HepG2 (cell line): ENCODE results near the gene ANKUB1. TPM values are rescaled to one million over a fixed set of nuclear protein-coding genes. Genes with fewer than 3 reads are reported as not detected.

Source experiments
- EZH2 ChIP-seq: conservative IDR thresholded peaks from 2 replicates; pipeline ENCODE4 v1.6.1; 2012; ENCODE audit warnings: mild to moderate bottlenecking, low read depth, low read length, moderate library complexity
- JUN ChIP-seq: sonication (generic); formaldehyde crosslinking; IDR thresholded peaks from 2 replicates; pipeline ENCODE4 v1.4.0; 2020; ENCODE audit warnings: mild to moderate bottlenecking, missing genetic modification reagents
- MXD1 ChIP-seq: sonication (generic); formaldehyde crosslinking; IDR thresholded peaks from 2 replicates; pipeline ENCODE4 v1.4.0; 2020; ENCODE audit warnings: mild to moderate bottlenecking, missing genetic modification reagents
- MXI1 ChIP-seq: IDR thresholded peaks from 3 replicates; pipeline ENCODE4 v1.6.1; 2012; ENCODE audit warnings: low read depth, low read length, inconsistent platforms, borderline replicate concordance
- NAIF1 ChIP-seq: sonication (generic); formaldehyde crosslinking; IDR thresholded peaks from 2 replicates; pipeline ENCODE4 v1.5.0; 2020; ENCODE audit warnings: mild to moderate bottlenecking, missing genetic modification reagents, borderline replicate concordance
- NFE2 ChIP-seq: sonication (generic); formaldehyde crosslinking; IDR thresholded peaks from 2 replicates; pipeline ENCODE4 v1.4.0; 2020; ENCODE audit warnings: missing genetic modification reagents
- NR2F6 ChIP-seq, 2 experiments: IDR thresholded peaks; 2 replicates each; pipeline ENCODE4 v1.6.1; 2016; ENCODE audit warnings: antibody characterized with exemption in 1 of 2, mild to moderate bottlenecking in 1 of 2
- REXO4 ChIP-seq: sonication (generic); formaldehyde crosslinking; IDR thresholded peaks from 2 replicates; pipeline ENCODE4 v1.8.0; 2022; ENCODE audit warnings: missing genetic modification reagents, mild to moderate bottlenecking, borderline replicate concordance
- SETDB1 ChIP-seq: sonication (generic); formaldehyde crosslinking; IDR thresholded peaks from 2 replicates; pipeline ENCODE4 v1.5.1; 2020; ENCODE audit warnings: missing genetic modification reagents, mild to moderate bottlenecking, borderline replicate concordance
- SP2 ChIP-seq: sonication (generic); formaldehyde crosslinking; IDR thresholded peaks from 2 replicates; pipeline ENCODE4 v1.5.1; 2020; ENCODE audit warnings: mild to moderate bottlenecking, missing genetic modification reagents
- TGIF2 ChIP-seq: IDR thresholded peaks from 2 replicates; pipeline ENCODE4 v1.6.1; 2016; ENCODE audit warnings: control low read depth, missing compliant biosample characterization
- ZBTB20 ChIP-seq: sonication (generic); formaldehyde crosslinking; IDR thresholded peaks from 2 replicates; pipeline ENCODE4 v1.8.1; 2023; ENCODE audit warnings: missing genetic modification reagents, low read depth, mild to moderate bottlenecking, borderline replicate concordance
- ZBTB34 ChIP-seq: sonication (generic); formaldehyde crosslinking; IDR thresholded peaks from 2 replicates; pipeline ENCODE4 v1.8.0; 2022; ENCODE audit warnings: mild to moderate bottlenecking, missing genetic modification reagents
- ZBTB39 ChIP-seq: sonication (generic); formaldehyde crosslinking; IDR thresholded peaks from 2 replicates; pipeline ENCODE4 v1.5.0; 2020; ENCODE audit warnings: missing genetic modification reagents
- ZBTB42 ChIP-seq: sonication (generic); formaldehyde crosslinking; IDR thresholded peaks from 2 replicates; pipeline ENCODE4 v1.5.0; 2020; ENCODE audit warnings: mild to moderate bottlenecking, missing genetic modification reagents
- ZIK1 ChIP-seq: sonication (generic); formaldehyde crosslinking; IDR thresholded peaks from 2 replicates; pipeline ENCODE4 v1.5.0; 2020; ENCODE audit warnings: mild to moderate bottlenecking, low read depth, missing genetic modification reagents, borderline replicate concordance
- ZMYM2 ChIP-seq: sonication (generic); formaldehyde crosslinking; IDR thresholded peaks from 2 replicates; pipeline ENCODE4 v1.8.0; 2022; ENCODE audit warnings: mild to moderate bottlenecking, missing genetic modification reagents
- ZNF496 ChIP-seq: sonication (generic); formaldehyde crosslinking; IDR thresholded peaks from 2 replicates; pipeline ENCODE4 v1.8.1; 2023; ENCODE audit warnings: mild to moderate bottlenecking, moderate library complexity, missing genetic modification reagents; ENCODE audit not compliant: insufficient replicate concordance
- polyA plus RNA-seq, 8 experiments: library from polyadenylated mRNA; depleted of rRNA in 3 of 8; stranded (reverse) in 7 of 8; unstranded in 1 of 8; fragments of >200 nt; fragmentation: Illumina TruSeq in 4 of 8; extraction: Trizol in 4 of 8; gene quantifications; 2 replicates each; pipeline versions ENCODE4 v1.2.1 to v1.2.3, GENCODE V29; 2011 to 2016; ENCODE audit warnings: low read depth in 4 of 8, missing spikeins in 1 of 8, mixed read lengths in 1 of 8; ENCODE audit not compliant: insufficient read depth in 1 of 8
- total RNA-seq, 5 experiments: library from RNA; depleted of rRNA; stranded (reverse); fragments of >200 nt; fragmentation: Illumina TruSeq; extraction: Trizol; gene quantifications; 2 replicates each; pipeline ENCODE4 v1.2.3, GENCODE V29; 2016; ENCODE audit warnings: low read depth in 1 of 5
- TF ChIP-seq, protein P1 (sequence below): sonication (generic); formaldehyde crosslinking; IDR thresholded peaks from 2 replicates; pipeline ENCODE4 v1.5.0; 2020; ENCODE audit warnings: mild to moderate bottlenecking, missing genetic modification reagents
- TF ChIP-seq, protein P2 (sequence below): sonication (generic); formaldehyde crosslinking; conservative IDR thresholded peaks from 2 replicates; pipeline ENCODE4 v1.4.0; 2020; ENCODE audit warnings: missing genetic modification reagents
- TF ChIP-seq, protein P3 (sequence below): sonication (generic); formaldehyde crosslinking; IDR thresholded peaks from 2 replicates; pipeline ENCODE4 v1.4.0; 2020; ENCODE audit warnings: missing genetic modification reagents

The ANKUB1 gene
- total and polyA plus RNA-seq, 2 of the 13 experiments (the other 11 are each of a cell fraction or from before 2014, with no cell fraction given): not detected

DNA sequence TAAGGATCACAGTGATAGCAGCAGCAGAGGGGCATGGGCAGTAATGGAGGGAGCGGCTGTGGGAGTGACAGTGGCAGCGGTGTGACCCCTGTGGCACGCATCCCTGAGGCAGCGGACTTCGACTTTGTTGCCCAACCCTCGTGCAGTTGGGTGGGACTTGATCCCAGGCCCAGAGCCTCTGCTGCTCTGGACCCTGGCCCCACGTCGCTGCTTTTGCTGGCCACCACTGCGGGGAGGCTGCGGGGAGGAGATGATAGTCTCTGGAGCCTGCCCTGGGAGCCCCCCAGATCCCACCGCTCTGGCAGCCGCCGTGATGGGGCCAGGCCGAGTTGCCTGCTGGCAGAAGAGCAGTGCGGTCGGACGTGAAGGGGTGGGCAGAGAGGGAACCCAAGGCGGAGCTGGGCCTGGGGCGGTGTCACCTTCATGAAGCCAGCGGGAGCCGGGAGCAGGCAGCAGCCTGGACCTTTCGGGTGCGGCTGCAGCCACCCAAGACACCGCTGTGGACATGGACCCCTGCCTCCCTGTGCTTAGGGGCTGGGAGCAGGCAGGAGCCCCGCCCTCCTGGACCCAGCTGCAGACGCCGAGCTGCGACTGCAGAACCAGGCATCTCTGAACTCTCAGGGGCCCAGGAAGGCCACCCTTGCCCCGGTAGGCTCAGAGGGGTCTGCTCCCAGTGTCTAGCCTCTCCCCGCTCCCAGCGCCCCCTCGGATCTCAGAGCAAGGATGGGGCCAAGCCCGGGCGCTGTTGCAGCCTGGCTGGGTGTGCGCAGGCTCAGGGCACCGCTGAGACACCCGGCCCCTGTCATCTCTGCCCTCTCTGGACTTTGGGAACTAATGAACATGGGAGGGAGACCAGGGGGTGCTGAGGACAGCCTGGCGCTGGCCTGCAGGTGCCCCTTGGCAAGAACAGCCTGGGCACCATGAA, 78.4 kb downstream of the ANKUB1 start (continued):
- TF ChIP-seq ZNF496 (CRISPR knock-in tag) (no peak), ZBTB42 (CRISPR knock-in tag) (no peak), REXO4 (CRISPR knock-in tag) (no peak), JUN (CRISPR knock-in tag) (peak; percentile 31; the same call in 1 of the 2 replicates), SP2 (CRISPR knock-in tag) (no peak), SETDB1 (CRISPR knock-in tag) (no peak), ZBTB39 (CRISPR knock-in tag) (no peak), ZMYM2 (0 out of 2 replicates have a peak, but pooled peaks have one; percentile 62), ZBTB20 (no peak), NFE2 (CRISPR knock-in tag) (no peak), EZH2 (no peak), ZBTB34 (CRISPR knock-in tag) (no peak), MXI1 (no peak), MXD1 (CRISPR knock-in tag) (no peak), TGIF2 (CRISPR knock-in tag) (no peak), NAIF1 (no peak), ZIK1 (peak; percentile 79; the same call in 1 of the 2 replicates), NR2F6 (IDR thresholded peaks at IDR 0.05) (no peak), NR2F6 (CRISPR knock-in tag; IDR thresholded peaks at IDR 0.05) (peak; percentile 83)
- TF ChIP-seq, protein P1, sequence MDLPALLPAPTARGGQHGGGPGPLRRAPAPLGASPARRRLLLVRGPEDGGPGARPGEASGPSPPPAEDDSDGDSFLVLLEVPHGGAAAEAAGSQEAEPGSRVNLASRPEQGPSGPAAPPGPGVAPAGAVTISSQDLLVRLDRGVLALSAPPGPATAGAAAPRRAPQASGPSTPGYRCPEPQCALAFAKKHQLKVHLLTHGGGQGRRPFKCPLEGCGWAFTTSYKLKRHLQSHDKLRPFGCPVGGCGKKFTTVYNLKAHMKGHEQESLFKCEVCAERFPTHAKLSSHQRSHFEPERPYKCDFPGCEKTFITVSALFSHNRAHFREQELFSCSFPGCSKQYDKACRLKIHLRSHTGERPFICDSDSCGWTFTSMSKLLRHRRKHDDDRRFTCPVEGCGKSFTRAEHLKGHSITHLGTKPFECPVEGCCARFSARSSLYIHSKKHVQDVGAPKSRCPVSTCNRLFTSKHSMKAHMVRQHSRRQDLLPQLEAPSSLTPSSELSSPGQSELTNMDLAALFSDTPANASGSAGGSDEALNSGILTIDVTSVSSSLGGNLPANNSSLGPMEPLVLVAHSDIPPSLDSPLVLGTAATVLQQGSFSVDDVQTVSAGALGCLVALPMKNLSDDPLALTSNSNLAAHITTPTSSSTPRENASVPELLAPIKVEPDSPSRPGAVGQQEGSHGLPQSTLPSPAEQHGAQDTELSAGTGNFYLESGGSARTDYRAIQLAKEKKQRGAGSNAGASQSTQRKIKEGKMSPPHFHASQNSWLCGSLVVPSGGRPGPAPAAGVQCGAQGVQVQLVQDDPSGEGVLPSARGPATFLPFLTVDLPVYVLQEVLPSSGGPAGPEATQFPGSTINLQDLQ (CRISPR knock-in tag): no peak
- TF ChIP-seq, protein P2, sequence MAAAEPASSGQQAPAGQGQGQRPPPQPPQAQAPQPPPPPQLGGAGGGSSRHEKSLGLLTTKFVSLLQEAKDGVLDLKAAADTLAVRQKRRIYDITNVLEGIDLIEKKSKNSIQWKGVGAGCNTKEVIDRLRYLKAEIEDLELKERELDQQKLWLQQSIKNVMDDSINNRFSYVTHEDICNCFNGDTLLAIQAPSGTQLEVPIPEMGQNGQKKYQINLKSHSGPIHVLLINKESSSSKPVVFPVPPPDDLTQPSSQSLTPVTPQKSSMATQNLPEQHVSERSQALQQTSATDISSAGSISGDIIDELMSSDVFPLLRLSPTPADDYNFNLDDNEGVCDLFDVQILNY (CRISPR knock-in tag): no peak
- TF ChIP-seq, protein P3, sequence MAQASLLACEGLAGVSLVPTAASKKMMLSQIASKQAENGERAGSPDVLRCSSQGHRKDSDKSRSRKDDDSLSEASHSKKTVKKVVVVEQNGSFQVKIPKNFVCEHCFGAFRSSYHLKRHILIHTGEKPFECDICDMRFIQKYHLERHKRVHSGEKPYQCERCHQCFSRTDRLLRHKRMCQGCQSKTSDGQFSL (CRISPR knock-in tag): no peak
